ENCODE data around the gene NSUN7.

NSUN7 gene

DNA sequence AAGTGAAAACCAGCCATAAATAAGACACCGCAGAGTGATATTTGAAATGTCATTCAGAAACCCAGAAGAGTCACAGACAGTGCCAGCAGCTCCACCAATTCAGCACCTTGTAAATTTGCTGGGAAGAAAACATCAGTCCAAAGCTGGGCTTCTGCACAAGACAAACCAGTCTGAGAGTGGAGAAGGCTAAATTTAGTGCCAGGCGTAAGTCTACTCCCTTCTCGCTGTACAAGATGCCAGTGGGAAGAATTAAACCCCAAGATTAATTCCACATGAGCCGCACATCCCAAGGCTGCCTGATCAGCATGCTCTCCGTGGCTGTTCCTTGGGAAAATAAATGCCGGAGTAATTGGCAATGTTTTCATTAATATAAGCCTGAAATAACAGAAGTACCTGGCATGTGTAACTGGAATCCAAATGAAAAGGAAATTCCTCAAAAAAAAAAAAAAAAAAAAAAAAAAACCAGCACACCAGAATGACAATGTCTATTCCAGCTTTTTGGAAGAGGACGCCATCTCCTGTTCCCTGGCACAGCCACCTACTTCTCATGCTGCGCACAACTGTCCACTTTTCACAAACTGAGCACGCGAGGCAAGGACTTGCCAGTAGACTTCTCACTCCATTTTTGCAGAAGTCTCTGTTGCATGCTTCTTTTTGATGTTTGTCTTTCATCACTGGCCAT lies 95.5 kb downstream of the NSUN7 start:
- no peak for DNase-seq (ENCODE audit: low read depth)

DNA sequence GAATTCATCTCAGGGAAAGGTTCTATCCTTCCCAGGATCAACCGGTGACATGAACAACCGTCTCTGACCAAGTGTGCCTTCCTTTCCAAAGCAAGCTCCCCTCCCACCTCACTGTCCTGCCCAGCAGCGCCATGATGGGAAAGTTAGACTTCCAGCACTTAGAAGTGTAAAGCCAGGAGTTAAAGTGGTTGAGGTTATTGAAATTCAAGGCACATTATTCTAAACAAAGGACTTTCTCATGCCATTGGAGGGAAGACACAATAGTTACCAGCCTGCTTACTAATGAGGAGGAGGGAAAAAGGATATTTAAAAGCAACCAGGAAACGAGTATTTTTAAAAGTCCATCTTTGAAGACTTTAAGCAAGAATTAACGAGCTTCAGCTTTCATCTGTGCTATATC lies 96.8 kb downstream of the NSUN7 start:
- DNase-seq (ENCODE audit: low read depth), result no peak

DNA sequence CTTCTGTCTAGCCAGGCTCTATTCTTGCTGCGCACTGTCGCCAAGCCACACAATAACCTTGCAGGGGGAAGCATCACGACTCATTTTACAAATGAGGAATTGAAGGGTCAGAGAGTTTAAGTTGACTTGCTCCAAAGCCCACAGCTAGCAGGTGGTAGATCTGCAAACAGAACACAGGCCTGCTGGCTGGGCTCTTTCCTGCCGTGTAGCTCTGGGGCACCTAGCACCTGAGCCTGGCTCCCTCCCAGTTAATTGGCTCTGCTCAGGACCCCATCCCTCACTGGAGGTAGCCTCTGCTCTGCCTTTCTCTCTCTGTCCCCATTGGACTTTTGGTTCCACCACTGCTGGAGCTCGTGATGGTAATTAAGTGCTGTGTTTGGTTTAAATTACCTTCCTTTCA lies 98.5 kb downstream of the NSUN7 start:
- DNase-seq (ENCODE audit: low read depth), result no peak

DNA sequence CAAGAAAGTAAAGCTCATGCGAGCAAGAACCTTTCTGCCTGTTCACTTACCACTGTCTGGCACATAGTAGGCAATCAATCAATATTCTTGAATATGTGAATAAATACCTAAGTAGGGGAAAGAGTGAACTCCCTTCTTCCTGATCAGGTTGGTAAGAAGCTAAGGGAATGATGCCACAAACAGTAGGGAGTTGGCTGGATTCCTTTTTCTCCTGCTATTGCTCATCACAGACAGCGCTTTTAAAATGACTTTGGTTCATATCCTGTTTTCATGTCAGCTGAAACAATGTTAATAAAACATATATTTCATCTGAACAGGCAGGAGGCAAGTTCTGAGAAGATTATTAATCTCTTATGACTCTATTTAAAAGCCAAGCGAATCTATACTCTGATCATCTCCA lies 99.2 kb downstream of the NSUN7 start:
- DNase-seq (ENCODE audit: low read depth), result no peak

DNA sequence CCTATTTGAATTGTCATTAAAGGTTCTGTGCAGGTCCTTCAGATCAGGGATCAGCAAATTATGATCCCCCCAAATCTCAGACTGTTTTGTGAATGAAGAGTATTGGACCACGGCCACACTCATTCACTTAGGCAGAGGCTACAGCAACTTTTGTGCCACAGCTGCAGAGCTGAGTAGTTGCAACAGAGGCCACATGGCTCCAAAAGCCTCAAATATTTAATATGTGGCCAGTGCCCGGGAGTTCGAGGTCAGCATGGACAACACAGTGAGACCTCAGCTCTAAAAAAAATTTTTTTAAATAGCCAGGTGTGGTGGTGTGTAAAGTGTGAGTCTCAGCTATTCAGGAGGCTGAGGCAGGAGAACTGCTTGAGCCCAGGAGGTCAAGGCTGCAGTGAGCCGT lies 100.7 kb downstream of the NSUN7 start:
- no peak for DNase-seq (ENCODE audit: low read depth)

DNA sequence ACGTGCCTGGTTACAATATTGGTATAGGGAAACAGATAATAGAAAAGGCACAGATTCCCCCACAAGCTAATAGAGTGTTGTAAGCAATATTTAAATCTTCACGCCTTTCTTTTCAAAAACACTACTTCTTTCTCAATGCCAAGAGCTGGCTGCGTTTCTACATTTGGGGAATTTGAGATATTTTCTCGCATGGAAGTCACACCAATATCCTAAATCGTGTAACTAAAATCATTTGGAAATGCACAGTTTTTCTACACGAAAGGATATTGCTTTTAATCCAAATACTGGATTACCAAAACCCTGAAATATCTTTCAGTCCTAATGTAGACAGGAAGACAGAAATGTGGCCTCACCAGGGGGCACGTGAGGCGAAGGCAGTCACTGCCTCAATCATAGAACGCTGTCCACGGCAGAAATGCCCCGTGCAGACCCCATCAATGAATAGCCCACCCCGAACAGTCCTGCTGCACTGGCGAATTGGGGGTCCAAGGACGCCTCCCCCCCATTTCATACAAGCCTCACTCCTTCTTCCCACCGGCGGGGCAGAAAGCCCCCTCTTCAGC lies 106.6 kb downstream of the NSUN7 start:
- DNase-seq (ENCODE audit: low read depth), result no peak

DNA sequence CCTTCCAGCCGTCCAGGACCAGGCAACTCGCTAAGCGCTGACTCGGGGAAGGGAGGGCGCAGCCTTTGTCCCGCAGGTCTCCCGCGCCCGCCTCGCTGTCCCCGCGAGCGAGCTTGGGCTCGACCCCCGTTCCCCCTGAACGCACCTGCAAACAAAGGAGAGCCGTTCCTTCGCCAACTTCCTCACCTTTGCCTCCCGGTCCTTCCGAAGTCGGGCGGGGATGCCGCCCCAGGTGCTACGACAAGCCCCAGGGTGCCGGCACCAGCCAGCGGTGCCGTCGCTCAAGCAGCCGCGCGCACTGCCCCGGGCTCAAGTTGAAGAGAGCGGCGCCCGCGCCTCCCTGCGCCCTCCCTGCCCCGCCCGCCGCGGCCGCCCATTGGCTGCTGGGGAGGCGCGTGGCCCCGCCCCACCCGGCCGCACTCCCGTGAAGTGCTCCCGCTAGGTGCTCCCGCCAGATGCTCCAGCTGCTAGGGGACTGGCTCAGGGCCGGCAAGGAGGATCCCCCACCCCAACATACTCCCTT lies 107.1 kb downstream of the NSUN7 start:
- peak; percentile 12 for DNase-seq (ENCODE audit: low read depth)

DNA sequence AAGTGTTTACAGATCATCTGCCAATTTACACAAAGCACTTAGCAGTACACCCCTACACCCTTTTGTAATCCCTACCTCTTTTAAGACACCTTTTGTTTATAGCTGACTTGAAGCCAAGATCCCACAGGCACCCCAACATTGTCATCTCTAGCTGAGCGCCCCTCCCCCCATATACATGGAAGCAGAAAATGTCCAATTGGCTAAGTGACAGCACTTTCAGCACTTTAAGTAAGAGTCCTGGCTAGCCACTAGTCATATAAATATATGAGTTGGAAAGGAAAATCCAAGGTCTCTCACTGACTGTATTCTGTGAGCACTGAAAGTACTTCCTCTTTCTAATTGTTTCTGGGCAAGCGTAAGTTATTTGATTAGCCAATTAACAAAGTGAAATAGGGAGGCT lies 108.2 kb downstream of the NSUN7 start:
- DNase-seq (ENCODE audit: low read depth), result no peak

DNA sequence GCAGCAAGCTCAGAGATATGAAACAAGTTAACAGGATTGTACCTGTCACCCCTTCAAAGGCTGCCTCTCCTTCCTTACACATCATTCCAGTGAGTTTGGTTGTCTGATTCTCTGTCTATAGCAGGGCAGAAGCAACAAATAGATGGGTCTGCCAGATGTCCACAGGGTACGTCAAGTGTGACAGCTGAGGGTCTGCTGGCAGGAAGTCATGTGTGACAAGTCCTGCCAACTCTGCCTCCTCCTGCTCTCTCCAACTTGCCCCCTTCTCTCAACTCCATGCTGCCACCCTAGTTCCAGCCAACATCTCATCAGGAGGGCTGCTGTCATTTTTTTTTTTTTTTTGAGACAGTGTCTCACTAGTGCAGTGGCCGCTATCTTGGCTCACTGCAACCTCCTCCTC lies 109.2 kb downstream of the NSUN7 start:
- no peak for DNase-seq (ENCODE audit: low read depth)
